KBM-7 (cell line): Measurements from ENCODE around the gene MPHOSPH9.

Experiments
- DNase-seq: peaks from one replicate; pipeline ENCODE4 v3.0.0-alpha.2; 2015
- in situ Hi-C: fragments of 300-500 bp; cut with MboI; formaldehyde crosslinking; loops from 2 replicates; pipeline ENCODE4 v1.14.3; 2020; ENCODE audit warnings: low sequenced_read_pairs, low pct_unique_long_range_greater_than_20kb, mixed read lengths

The MPHOSPH9 gene

GRCh38 chr12:123140676-123141614, 92.0 kb downstream of the MPHOSPH9 start:
- in situ Hi-C loops, result no loop called here
- no peak for DNase-seq

GRCh38 chr12:123139926-123140675, 92.8 kb downstream of the MPHOSPH9 start:
- peak; percentile 8 for DNase-seq
- in situ Hi-C loops, result no loop called here

- DNase-seq, result no peak
- in situ Hi-C loops, result no loop called here
These were observed 97.3 kb downstream of the MPHOSPH9 start for GRCh38 chr12:123135688-123136087.

- no peak for DNase-seq
- in situ Hi-C loops, result no loop called here
These were observed 98.1 kb downstream of the MPHOSPH9 start for GRCh38 chr12:123134826-123135225.

GRCh38 chr12:123134271-123134671, 98.7 kb downstream of the MPHOSPH9 start:
- in situ Hi-C loops, result no loop called here
- DNase-seq, result no peak

- in situ Hi-C loops, result no loop called here
- no peak for DNase-seq
These were observed 99.2 kb downstream of the MPHOSPH9 start for GRCh38 chr12:123133701-123134100.

GRCh38 chr12:123132951-123133619, 99.9 kb downstream of the MPHOSPH9 start:
- in situ Hi-C loops, result no loop called here

GRCh38 chr12:123131879-123132402, 101.0 kb downstream of the MPHOSPH9 start:
- in situ Hi-C loops, result no loop called here
- no peak for DNase-seq

More at GRCh38 chr12:123132951-123133619, 99.9 kb downstream of the MPHOSPH9 start:
- no peak for DNase-seq

- in situ Hi-C loops, result no loop called here
These were observed 101.6 kb downstream of the MPHOSPH9 start for GRCh38 chr12:123131291-123131832.

GRCh38 chr12:123129621-123130020, 103.3 kb downstream of the MPHOSPH9 start:
- DNase-seq, result no peak
- in situ Hi-C loops, result no loop called here

More at GRCh38 chr12:123131291-123131832, 101.6 kb downstream of the MPHOSPH9 start:
- DNase-seq, result no peak

GRCh38 chr12:123127182-123127495, 105.8 kb downstream of the MPHOSPH9 start:
- in situ Hi-C loops, result no loop called here
- DNase-seq, result no peak

GRCh38 chr12:123126294-123127181, 106.4 kb downstream of the MPHOSPH9 start:
- DNase-seq, result peak; percentile 21
- in situ Hi-C loops, result no loop called here

- DNase-seq, result no peak
- in situ Hi-C loops, result no loop called here
These were observed 110.3 kb downstream of the MPHOSPH9 start for GRCh38 chr12:123122626-123123025.

- in situ Hi-C loops, result no loop called here
- no peak for DNase-seq
These were observed 111.3 kb downstream of the MPHOSPH9 start for GRCh38 chr12:123121670-123122069.

- in situ Hi-C loops, result no loop called here
- no peak for DNase-seq
These were observed 112.3 kb downstream of the MPHOSPH9 start for GRCh38 chr12:123120452-123121166.

GRCh38 chr12:123119808-123120207, 113.1 kb downstream of the MPHOSPH9 start:
- DNase-seq, result no peak
- in situ Hi-C loops, result no loop called here

GRCh38 chr12:123118497-123118896, 114.4 kb downstream of the MPHOSPH9 start:
- no peak for DNase-seq
- in situ Hi-C loops, result no loop called here
